K562 (cell line): ENCODE data around the gene ST7. TPM values are rescaled to one million over a fixed set of nuclear protein-coding genes. Genes with fewer than 3 reads are reported as not detected.
A peak's percentile ranks its signal among the peaks of the same experiment; 100 is the strongest.

Experiments
- BHLHE40 ChIP-seq: IDR thresholded peaks from 2 replicates; pipeline ENCODE4 v1.6.1; 2011; ENCODE audit warnings: low read length, improper control_type of control experiment
- KAT7 ChIP-seq: sonication (generic); formaldehyde crosslinking; IDR thresholded peaks from 2 replicates; pipeline ENCODE4 v1.8.0; 2022; ENCODE audit warnings: missing genetic modification reagents, mild to moderate bottlenecking, borderline replicate concordance
- PHF8 ChIP-seq: fragments of 200-600 bp; sonication (generic); IDR thresholded peaks from 2 replicates; pipeline ENCODE4 v1.6.1; 2012; ENCODE audit warnings: mixed run types, mild to moderate bottlenecking, inconsistent platforms, low read length, moderate library complexity, borderline replicate concordance
- polyA plus RNA-seq, 8 experiments: library from polyadenylated mRNA; depleted of rRNA in 4 of 8; stranded (reverse) in 5 of 8; unstranded in 3 of 8; fragments of >200 nt; fragmentation: Nextera tagmentation in 2 of 8; fragmentation: Illumina TruSeq in 1 of 8; extraction: Ambion mirVana in 2 of 8; extraction: Trizol in 1 of 8; gene quantifications; 2 replicates each; pipeline versions ENCODE4 v1.2.1 to v1.2.3, GENCODE V29; 2011 to 2014; ENCODE audit warnings: inconsistent platforms in 1 of 8, missing spikeins in 1 of 8
- total RNA-seq, 7 experiments: library from RNA; depleted of rRNA in 6 of 7; stranded (reverse); fragments of >200 nt in 6 of 7; fragmentation: Illumina TruSeq in 2 of 7; extraction: Trizol in 2 of 7; gene quantifications; 2 replicates each; pipeline versions ENCODE4 v1.2.1 to v1.2.3, GENCODE V29; 2011 to 2021; ENCODE audit warnings: low replicate concordance in 1 of 7
- TF ChIP-seq, protein P1 (sequence below): fragments of 450-650 bp; IDR thresholded peaks from 2 replicates; pipeline ENCODE4 v1.6.1; 2018; ENCODE audit not compliant: partially characterized antibody
- TF ChIP-seq, protein P2 (sequence below): fragments of 450-650 bp; IDR thresholded peaks from 2 replicates; pipeline ENCODE4 v1.6.1; 2016; ENCODE audit warnings: antibody characterized with exemption
- TF ChIP-seq, protein P3 (sequence below): fragments of 250-450 bp; sonication (Bioruptor Pico); IDR thresholded peaks from 2 replicates; pipeline ENCODE4 v1.4.0; 2020
- TF ChIP-seq, protein P4 (sequence below), 3 experiments: fragments of 200-800 bp in 1 of 3; fragments of 250-450 bp in 1 of 3; fragments of 450-650 bp in 1 of 3; sonication (Bioruptor Pico) in 1 of 3; sonication (Bioruptor generic) in 1 of 3; formaldehyde crosslinking in 1 of 3; IDR thresholded peaks; 2 replicates each; pipeline versions ENCODE4 v1.6.1 to v1.8.0; 2016 to 2022; ENCODE audit warnings: mild to moderate bottlenecking in 2 of 3, missing genetic modification characterization in 2 of 3, missing compliant biosample characterization in 1 of 3, moderate library complexity in 1 of 3

ST7 gene
- total and polyA plus RNA-seq, 9 of the 15 experiments (the other 6 are each of a cell fraction or from before 2014, with no cell fraction given): 23.9 to 56.3 (median 36.9) TPM

DNA sequence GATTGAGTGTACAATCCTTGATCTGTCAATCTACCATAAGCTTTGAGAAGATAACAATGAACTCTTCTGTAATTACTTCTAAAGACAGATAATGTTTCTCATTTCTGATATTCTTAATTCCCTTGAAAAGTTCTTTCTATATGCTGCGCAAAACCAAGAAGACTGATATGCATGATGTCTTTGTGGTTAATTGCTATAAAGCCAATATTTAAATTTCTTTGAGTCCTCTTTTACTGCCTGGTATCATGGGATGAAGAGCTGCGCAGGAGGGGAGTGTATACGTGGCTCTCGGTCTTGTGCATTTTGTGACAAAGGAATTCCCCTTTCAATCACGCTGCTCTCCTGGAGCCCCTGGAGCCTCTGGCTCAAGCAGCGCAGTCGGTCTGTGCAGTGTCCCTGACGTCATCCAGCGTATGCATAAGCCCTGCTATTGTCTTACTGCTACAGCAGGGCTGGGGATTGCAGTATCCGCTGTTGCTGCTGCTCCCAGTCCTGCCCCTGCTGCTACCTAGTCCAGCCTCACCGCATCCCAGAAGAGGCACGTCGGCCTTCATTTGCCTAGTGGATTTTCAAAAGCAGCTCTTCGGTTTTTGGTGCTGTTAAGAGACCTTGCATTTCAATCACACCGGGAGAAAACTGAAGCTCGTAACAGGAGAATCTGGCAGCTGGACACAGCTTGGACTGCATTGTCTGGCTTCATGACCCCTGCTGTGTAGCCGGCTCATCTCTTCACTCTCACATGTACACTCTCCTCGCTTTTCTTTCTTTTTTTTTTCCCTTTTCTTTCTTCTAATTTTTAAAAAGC, 66.7 kb downstream of the ST7 start (continued):
- TF ChIP-seq, protein P1, sequence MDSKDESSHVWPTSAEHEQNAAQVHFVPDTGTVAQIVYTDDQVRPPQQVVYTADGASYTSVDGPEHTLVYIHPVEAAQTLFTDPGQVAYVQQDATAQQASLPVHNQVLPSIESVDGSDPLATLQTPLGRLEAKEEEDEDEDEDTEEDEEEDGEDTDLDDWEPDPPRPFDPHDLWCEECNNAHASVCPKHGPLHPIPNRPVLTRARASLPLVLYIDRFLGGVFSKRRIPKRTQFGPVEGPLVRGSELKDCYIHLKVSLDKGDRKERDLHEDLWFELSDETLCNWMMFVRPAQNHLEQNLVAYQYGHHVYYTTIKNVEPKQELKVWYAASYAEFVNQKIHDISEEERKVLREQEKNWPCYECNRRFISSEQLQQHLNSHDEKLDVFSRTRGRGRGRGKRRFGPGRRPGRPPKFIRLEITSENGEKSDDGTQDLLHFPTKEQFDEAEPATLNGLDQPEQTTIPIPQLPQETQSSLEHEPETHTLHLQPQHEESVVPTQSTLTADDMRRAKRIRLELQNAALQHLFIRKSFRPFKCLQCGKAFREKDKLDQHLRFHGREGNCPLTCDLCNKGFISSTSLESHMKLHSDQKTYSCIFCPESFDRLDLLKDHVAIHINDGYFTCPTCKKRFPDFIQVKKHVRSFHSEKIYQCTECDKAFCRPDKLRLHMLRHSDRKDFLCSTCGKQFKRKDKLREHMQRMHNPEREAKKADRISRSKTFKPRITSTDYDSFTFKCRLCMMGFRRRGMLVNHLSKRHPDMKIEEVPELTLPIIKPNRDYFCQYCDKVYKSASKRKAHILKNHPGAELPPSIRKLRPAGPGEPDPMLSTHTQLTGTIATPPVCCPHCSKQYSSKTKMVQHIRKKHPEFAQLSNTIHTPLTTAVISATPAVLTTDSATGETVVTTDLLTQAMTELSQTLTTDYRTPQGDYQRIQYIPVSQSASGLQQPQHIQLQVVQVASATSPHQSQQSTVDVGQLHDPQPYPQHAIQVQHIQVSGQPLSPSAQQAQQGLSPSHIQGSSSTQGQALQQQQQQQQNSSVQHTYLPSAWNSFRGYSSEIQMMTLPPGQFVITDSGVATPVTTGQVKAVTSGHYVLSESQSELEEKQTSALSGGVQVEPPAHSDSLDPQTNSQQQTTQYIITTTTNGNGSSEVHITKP: no peak
- TF ChIP-seq PHF8 (peak; percentile 21; the same call in 1 of the 2 replicates), BHLHE40 (peak; percentile 7), KAT7 (CRISPR knock-in tag) (no peak)
- TF ChIP-seq, protein P2, sequence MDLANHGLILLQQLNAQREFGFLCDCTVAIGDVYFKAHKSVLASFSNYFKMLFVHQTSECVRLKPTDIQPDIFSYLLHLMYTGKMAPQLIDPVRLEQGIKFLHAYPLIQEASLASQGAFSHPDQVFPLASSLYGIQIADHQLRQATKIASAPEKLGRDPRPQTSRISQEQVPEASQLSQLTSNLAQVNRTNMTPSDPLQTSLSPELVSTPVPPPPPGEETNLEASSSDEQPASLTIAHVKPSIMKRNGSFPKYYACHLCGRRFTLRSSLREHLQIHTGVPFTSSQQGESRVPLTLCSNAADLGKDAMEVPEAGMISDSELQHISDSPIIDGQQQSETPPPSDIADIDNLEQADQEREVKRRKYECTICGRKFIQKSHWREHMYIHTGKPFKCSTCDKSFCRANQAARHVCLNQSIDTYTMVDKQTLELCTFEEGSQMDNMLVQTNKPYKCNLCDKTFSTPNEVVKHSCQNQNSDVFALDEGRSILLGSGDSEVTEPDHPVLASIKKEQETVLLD: no peak
- TF ChIP-seq, protein P3, sequence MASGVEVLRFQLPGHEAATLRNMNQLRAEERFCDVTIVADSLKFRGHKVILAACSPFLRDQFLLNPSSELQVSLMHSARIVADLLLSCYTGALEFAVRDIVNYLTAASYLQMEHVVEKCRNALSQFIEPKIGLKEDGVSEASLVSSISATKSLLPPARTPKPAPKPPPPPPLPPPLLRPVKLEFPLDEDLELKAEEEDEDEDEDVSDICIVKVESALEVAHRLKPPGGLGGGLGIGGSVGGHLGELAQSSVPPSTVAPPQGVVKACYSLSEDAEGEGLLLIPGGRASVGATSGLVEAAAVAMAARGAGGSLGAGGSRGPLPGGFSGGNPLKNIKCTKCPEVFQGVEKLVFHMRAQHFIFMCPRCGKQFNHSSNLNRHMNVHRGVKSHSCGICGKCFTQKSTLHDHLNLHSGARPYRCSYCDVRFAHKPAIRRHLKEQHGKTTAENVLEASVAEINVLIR (CRISPR knock-in tag): peak; percentile 59; the same call in 1 of the 2 replicates
- TF ChIP-seq, protein P4, sequence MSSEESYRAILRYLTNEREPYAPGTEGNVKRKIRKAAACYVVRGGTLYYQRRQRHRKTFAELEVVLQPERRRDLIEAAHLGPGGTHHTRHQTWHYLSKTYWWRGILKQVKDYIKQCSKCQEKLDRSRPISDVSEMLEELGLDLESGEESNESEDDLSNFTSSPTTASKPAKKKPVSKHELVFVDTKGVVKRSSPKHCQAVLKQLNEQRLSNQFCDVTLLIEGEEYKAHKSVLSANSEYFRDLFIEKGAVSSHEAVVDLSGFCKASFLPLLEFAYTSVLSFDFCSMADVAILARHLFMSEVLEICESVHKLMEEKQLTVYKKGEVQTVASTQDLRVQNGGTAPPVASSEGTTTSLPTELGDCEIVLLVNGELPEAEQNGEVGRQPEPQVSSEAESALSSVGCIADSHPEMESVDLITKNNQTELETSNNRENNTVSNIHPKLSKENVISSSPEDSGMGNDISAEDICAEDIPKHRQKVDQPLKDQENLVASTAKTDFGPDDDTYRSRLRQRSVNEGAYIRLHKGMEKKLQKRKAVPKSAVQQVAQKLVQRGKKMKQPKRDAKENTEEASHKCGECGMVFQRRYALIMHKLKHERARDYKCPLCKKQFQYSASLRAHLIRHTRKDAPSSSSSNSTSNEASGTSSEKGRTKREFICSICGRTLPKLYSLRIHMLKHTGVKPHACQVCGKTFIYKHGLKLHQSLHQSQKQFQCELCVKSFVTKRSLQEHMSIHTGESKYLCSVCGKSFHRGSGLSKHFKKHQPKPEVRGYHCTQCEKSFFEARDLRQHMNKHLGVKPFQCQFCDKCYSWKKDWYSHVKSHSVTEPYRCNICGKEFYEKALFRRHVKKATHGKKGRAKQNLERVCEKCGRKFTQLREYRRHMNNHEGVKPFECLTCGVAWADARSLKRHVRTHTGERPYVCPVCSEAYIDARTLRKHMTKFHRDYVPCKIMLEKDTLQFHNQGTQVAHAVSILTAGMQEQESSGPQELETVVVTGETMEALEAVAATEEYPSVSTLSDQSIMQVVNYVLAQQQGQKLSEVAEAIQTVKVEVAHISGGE (CRISPR knock-in tag; IDR thresholded peaks at IDR 0.05): peak in 1 of 3 experiments; percentile 30; a peak in 1 of 6 replicates
